ENCODE measurements around the gene SCLY.

Gene SCLY

DNA sequence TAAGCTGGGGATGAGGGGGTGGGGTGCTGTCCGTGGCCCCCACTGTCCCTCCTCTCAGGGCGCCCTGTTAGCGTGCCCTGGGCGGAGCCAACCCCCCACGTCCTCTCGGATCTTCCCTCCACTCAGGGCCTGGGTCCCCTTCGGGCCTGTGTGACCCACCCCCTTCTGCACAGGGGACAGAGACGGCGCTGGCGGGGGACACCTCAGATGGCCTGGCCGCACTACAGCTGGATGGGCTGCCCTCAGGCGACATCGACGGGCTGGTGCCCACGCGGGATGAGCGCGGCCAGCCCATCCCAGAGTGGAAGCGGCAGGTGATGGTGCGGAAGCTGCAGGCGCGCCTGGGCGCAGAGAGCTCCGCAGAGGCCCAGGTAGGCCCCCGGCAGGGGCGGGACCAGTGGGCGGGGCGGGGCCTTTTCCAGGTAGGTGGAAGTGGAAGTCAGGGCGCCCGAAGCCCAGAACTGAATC is 67.8 kb downstream of the SCLY start:
- H3K4me3 ChIP-seq (replicated peaks; ENCODE audit: low read depth, low read length) = no peak overlapping the region
- no peak for TF ChIP-seq CTCF (IDR thresholded peaks at IDR 0.05; ENCODE audit: low read length, missing control alignments)
- no peak for DNase-seq (ENCODE audit: low read depth)

DNA sequence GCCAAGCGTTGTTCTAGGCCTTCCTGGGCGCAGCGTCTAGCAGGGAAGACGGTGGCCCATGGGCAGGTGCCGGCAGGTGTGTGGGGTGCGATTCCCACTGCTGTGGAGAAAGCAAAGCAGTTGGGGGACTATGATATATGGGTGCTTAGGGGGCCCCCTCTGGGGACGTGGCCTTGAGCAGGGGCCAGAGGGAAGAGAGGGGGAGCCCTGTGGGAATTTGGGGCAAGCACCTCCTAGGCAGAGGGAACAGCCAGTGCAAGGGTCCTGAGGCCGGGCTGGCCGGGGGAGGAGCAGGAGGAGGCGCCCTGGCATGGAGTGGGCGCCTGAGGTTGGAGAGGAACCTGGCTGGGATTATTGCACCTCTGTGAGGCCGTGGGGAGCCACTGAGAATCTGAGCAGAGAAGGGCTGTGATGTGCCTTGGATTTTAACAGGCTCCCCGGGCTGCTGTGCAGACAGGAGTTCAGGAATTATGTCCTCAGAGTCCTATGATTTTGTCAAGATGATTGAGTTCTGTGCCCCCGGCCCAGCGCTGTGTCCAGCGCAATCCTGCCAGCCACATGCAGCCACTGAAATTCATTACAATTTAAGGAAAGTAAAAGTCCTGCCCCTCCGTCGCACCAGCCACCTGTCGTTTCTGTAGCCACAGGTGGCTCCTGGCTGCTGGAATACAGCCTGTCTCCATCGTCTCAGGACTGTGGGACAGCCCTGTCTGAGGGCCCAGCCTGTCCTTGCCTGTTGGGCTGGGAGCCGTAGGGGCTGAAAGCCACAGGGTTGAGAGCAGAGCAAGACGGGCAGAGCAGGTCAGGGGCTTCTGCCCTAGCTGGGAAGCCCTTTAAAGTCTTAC is 68.6 kb downstream of the SCLY start:
- H3K4me3 ChIP-seq (replicated peaks; ENCODE audit: low read depth, low read length) = no peak overlapping the region
- no peak for DNase-seq (ENCODE audit: low read depth)
- no peak for TF ChIP-seq CTCF (IDR thresholded peaks at IDR 0.05; ENCODE audit: low read length, missing control alignments)

DNA sequence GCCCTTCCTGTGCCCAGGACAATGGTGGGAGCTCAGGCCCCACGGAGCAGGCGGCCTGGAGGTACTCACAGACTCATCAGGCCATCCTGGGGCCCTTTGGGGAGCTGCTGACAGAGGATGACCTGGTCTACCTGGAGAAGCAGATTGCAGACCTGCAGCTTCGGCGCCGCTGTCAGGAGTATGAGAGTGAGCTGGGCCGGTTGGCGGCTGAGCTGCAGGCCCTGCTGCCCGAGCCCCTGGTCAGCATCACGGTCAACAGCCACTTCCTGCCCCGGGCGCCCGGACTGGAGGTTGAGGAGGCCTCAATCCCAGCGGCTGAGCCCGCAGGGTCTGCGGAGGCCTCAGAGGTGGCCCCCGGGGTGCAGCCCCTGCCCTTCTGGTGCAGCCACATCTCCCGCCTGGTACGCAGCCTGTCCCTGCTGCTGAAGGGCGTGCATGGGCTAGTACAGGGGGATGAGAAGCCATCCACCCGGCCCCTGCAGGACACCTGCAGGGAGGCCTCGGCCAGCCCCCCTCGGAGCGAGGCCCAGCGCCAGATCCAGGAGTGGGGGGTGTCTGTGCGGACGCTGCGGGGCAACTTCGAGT is 69.4 kb downstream of the SCLY start:
- TF ChIP-seq CTCF (IDR thresholded peaks at IDR 0.05; ENCODE audit: low read length, missing control alignments) = no peak
- no peak overlapping the region for H3K4me3 ChIP-seq (replicated peaks; ENCODE audit: low read depth, low read length)
- no peak for DNase-seq (ENCODE audit: low read depth)

DNA sequence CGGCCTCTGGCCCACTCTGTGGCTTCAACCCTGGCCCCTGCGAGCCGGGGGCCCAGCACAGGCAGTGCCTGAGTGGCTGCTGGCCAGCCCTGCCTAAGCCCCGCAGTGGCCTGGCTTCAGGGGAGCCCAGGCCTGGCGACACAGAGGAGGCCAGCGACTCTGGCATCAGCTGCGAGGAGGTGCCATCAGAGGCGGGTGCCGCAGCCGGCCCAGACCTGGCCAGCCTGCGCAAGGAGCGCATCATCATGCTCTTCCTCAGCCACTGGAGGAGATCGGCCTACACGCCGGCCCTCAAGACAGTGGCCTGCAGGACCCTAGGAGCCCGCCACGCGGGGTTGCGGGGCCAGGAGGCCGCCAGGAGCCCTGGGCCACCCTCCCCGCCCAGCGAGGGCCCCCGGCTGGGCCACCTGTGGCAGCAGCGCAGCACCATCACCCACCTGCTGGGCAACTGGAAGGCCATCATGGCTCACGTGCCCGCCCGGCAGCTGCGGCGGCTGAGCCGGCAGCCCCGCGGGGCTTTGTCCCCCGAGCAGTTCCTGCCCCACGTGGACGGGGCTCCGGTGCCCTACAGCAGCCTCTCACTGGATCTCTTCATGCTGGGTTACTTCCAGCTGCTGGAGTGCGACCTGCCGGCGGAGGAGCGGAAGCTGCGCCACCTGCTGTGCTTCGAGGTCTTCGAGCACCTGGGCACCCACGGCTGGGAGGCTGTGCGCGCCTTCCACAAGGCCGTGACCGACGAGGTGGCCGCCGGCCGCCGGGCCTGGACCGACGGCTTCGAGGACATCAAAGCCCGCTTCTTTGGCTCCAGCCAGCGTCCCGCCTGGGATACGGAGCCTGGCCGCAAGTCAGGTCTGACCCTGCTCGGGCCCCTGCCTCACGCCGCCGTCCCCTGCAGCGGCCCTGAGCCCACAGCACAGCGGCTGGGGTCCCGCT is 70.2 kb downstream of the SCLY start:
- DNase-seq (ENCODE audit: low read depth) = no peak
- H3K4me3 ChIP-seq (replicated peaks; ENCODE audit: low read depth, low read length) = no peak overlapping the region
- no peak for TF ChIP-seq CTCF (IDR thresholded peaks at IDR 0.05; ENCODE audit: low read length, missing control alignments)

DNA sequence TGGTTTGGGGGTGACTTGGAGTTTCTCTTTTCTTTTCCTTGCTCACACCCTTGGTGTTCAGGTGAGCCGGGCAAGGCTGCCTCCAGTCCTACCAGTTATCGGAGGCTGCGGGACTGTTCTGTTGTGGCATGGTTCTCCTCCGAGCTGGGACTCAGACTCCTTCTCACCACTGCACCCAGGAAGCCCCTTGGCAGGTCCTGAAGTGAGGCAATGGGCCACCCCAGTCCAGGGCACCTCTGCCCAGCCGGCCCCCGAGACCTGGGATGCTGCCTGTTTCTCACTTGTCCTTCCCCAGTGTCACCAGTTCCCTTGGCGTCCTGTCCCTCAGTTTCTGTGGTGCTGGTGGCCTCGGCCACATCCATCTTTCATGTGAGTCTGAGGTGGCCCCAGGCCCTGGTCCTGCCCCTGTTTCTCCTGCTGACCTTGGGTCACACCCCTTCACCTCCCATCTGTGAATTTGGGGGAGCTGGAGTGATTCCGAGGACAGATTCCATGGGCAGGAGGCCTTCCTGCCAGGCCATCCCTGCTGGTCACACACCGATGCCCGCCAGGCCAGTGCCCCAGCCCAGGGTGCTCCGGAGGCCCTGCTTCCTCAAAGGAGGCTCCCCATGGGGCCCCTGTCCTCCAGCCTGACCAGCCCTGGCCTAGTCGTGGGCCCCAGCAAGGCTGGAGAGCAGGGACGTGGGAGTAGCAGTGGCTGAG is 71.1 kb downstream of the SCLY start:
- no peak overlapping the region for H3K4me3 ChIP-seq (replicated peaks; ENCODE audit: low read depth, low read length)
- no peak for TF ChIP-seq CTCF (IDR thresholded peaks at IDR 0.05; ENCODE audit: low read length, missing control alignments)
- no peak for DNase-seq (ENCODE audit: low read depth)

Measured in fibroblast of pulmonary artery (primary cell).